Pancreas (tissue), 10 donors: ENCODE results near the gene MACROD2. TPM values are rescaled to one million over a fixed set of nuclear protein-coding genes. Genes with fewer than 3 reads are reported as not detected.
A peak's percentile ranks its signal among the peaks of the same experiment; 100 is the strongest.

Experiments used
- ATAC-seq, 4 donors: fragments of 200-7000 bp; cut with Tn5 transposase; one replicate each; pipeline versions ENCODE4 v1.8.0 to v1.9.1; 2020; ENCODE audit warnings: mild to moderate bottlenecking in 4 of 4, moderate library complexity in 4 of 4
- DNase-seq, 6 donors: peaks; one replicate each; pipeline ENCODE4 v3.0.0-alpha.2; 2020
- FAIRE-seq: peaks from 2 replicates; lab custom pipeline; 2012; peaks lifted over from hg19 to GRCh38; lab: Jason Lieb, UNC
- H3K27ac ChIP-seq, 4 donors: fragments of 200-600 bp; sonication (generic); 1 replicate in 3 of 4; 2 replicates in 1 of 4; pipeline versions ENCODE4 v1.5.0 to v1.8.0; 2020
- H3K27me3 ChIP-seq, 4 donors: fragments of 200-600 bp; one replicate each; pipeline ENCODE4 v1.8.0; 2021
- H3K36me3 ChIP-seq, 3 donors: fragments of 200-600 bp; sonication (generic) in 1 of 3; one replicate each; pipeline versions ENCODE4 v1.5.0 to v1.8.0; 2020 to 2021
- H3K4me1 ChIP-seq, 3 donors: fragments of 200-600 bp; one replicate each; pipeline ENCODE4 v1.8.0; 2021
- H3K4me3 ChIP-seq, 4 donors: fragments of 200-600 bp; sonication (generic) in 2 of 4; one replicate each; pipeline versions ENCODE4 v1.5.0 to v1.8.0; 2020 to 2021
- H3K9me3 ChIP-seq, 4 donors: fragments of 200-600 bp; one replicate each; pipeline ENCODE4 v1.8.0; 2021
- WGBS, 2 donors: extraction: QIAGEN DNeasy Blood & Tissue Kit; methylation state at CpG; one replicate each; pipeline ENCODE4 v1.1.7; 2013; 5-methylcytosine and 5-hydroxymethylcytosine counted together
- intact Hi-C, 3 donors: fragments of 100-400 bp; cut with DNase I; formaldehyde crosslinking; loops; one replicate each; pipeline versions ENCODE4 v1.11.1 to v1.14.2; 2022
- polyA plus RNA-seq, 2 donors: library from polyadenylated mRNA; stranded (reverse); fragments of 200-250 nt; gene quantifications; one replicate each; pipeline ENCODE4 v1.2.3, GENCODE V29; 2013
- total RNA-seq, 6 donors: library from RNA; stranded (reverse); fragmentation: NEBNext Ultra II Directional in 4 of 6; extraction: Animal tissue kit (Norgen Biotek cat#: 25700) in 4 of 6; gene quantifications; one replicate each; pipeline versions ENCODE4 v1.2.1 to v1.2.4, GENCODE V29; 2021 to 2023
- TF ChIP-seq, protein P1 (sequence below), 4 donors: fragments of 200-600 bp; sonication (generic) in 3 of 4; IDR thresholded peaks; one replicate each; pipeline versions ENCODE4 v1.5.0 to v1.8.0; 2021; ENCODE audit warnings: antibody characterized with exemption in 4 of 4
- donor health status: healthy with polysubstance abuse.
- donor health status: DM: no; HTN: no; CAD: no; lungs with moderate emphysema.
- donor health status: DM: no; HTN: no; CAD: no.
- donor health status: control.
- donor health status: control.
- donor health status: Bipolar disorder and iron deficiency.
- donor health status: DM: yes; HTN: yes; CAD: no.
- donor health status: DM: no; HTN: no; CAD: no.
- donor health status: DM: no; HTN: no; CAD: no.
- donor health status: DM: yes; HTN: yes; CAD: no.

The MACROD2 gene
- total and polyA plus RNA-seq, 8 donors, result 1.7 to 4.9 (median 2.7) TPM

DNA sequence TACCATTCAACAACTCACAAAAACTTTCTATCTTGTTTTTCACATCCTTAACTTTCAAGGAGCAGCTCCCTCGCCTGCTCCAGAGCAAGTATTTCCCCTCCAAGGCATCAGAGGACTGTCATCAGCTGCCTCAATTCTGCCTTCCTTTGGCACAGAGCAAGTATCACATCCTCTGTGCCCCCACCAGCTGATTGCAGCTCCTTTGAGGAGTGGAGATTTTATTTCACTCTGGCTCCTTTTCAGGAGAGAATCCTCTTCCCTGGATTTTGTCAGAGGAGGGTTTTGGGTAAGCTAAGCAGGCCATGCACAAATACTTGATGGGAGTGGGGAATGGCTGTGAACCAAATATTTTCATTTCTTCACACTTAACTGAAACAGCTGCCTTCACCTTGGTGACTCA, 952.6 kb downstream of the MACROD2 start:
- DNase-seq (no peak), ATAC-seq (no peak), FAIRE-seq (no peak)
- 85% methylated on average over 1 of the region's 1 CpG for WGBS, 2 donors
- no peaks in the 10 kb centered on the region for H3K36me3 ChIP-seq
- H3K27ac ChIP-seq, result no peak overlapping the region
- no peak overlapping the region for H3K4me3 ChIP-seq
- no peaks in the 10 kb centered on the region for H3K9me3 ChIP-seq
- no peaks in the 10 kb centered on the region for H3K4me1 ChIP-seq
- no peaks in the 10 kb centered on the region for H3K27me3 ChIP-seq
- TF ChIP-seq, protein P1, sequence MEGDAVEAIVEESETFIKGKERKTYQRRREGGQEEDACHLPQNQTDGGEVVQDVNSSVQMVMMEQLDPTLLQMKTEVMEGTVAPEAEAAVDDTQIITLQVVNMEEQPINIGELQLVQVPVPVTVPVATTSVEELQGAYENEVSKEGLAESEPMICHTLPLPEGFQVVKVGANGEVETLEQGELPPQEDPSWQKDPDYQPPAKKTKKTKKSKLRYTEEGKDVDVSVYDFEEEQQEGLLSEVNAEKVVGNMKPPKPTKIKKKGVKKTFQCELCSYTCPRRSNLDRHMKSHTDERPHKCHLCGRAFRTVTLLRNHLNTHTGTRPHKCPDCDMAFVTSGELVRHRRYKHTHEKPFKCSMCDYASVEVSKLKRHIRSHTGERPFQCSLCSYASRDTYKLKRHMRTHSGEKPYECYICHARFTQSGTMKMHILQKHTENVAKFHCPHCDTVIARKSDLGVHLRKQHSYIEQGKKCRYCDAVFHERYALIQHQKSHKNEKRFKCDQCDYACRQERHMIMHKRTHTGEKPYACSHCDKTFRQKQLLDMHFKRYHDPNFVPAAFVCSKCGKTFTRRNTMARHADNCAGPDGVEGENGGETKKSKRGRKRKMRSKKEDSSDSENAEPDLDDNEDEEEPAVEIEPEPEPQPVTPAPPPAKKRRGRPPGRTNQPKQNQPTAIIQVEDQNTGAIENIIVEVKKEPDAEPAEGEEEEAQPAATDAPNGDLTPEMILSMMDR (IDR thresholded peaks at IDR 0.05), result no peak
- intact Hi-C loops, result no loop called here

DNA sequence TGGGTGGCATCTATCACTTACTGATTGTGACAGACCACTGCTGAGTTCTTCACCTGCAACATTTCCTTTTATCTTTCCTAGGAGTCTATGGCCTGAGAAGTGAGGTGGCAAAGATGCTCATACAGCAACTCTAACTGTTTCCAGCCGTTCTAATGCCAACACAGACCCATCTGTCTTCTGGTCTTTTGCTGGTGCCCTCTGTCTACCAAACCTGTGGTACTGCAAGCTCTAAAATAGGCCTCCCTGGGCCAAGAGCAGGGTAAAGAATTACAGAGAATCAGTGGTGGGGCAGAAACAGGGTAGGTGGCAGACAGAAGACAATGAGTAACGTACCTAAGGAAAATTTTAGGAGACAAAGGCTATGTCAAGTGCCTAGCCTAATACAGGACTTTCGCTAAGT, 953.1 kb downstream of the MACROD2 start:
- TF ChIP-seq, protein P1 (IDR thresholded peaks at IDR 0.05), result no peak
- WGBS, 2 donors, result 68 to 69% methylated on average over 3 of the region's 3 CpGs
- Histone ChIP-seq H3K9me3 (no peaks in the 10 kb centered on the region), H3K36me3 (no peaks in the 10 kb centered on the region), H3K4me3 (no peak overlapping the region), H3K4me1 (no peaks in the 10 kb centered on the region), H3K27ac (no peak overlapping the region), H3K27me3 (no peaks in the 10 kb centered on the region)
- intact Hi-C loops, result no loop called here
- peak in 1 of 6 donors; percentile 13 for DNase-seq
- peak in 3 of 4 donors; percentile 37 to 58 (median 57) for ATAC-seq
- FAIRE-seq, result no peak

DNA sequence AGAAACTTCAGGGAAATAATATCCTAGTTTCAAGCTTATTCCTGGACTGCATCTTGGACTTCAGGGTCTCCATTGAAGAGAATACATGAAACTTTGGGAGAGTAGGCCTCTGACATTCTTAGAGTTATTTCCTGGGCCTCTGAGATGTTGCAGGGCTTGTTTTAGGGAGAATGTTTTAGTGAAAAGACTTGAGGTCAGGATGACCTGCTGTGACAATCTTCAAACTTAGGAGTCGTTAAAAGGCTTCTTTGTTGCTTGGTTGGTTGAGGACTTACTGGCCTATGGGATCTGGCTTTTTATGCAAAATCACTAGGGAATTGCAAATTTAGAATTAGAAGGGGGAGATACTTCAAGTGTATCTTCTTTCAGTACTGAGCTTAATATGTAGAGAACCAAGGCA, 955.3 kb downstream of the MACROD2 start:
- WGBS, 2 donors, result 80 to 83% methylated on average over 1 of the region's 1 CpG
- ATAC-seq (no peak), DNase-seq (no peak), FAIRE-seq (no peak)
- TF ChIP-seq, protein P1 (IDR thresholded peaks at IDR 0.05), result no peak
- Histone ChIP-seq H3K9me3 (no peaks in the 10 kb centered on the region), H3K4me3 (no peak overlapping the region), H3K4me1 (no peaks in the 10 kb centered on the region), H3K27me3 (no peaks in the 10 kb centered on the region), H3K27ac (no peak overlapping the region), H3K36me3 (no peaks in the 10 kb centered on the region)
- intact Hi-C loops, result no loop called here

DNA sequence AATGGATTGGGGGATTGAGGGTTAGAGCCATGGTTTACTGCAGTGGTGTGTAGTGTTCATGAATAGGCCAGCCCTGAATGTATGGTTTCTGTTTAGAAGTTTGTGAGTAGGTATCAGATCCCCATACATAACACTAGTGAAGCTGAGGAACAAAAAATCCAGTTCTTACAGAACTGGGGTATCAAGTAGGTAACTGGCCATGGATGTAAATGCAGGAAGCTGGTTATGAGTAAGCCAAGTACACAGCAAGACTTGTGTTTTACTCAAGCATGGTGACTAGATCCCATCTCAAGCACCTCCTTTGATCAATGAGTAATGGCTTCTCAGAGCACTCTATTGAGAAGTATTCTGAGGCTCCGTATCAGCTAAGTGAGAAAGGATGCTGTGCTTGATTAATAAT, 955.8 kb downstream of the MACROD2 start:
- no peaks in the 10 kb centered on the region for H3K36me3 ChIP-seq
- 92 to 94% methylated on average over 1 of the region's 1 CpG for WGBS, 2 donors
- H3K27me3 ChIP-seq, result no peaks in the 10 kb centered on the region
- ATAC-seq (no peak), DNase-seq (no peak), FAIRE-seq (no peak)
- H3K9me3 ChIP-seq, result no peaks in the 10 kb centered on the region
- intact Hi-C loops, result no loop called here
- no peak overlapping the region for H3K4me3 ChIP-seq
- H3K27ac ChIP-seq, result no peak overlapping the region
- no peaks in the 10 kb centered on the region for H3K4me1 ChIP-seq
- TF ChIP-seq, protein P1 (IDR thresholded peaks at IDR 0.05), result no peak

DNA sequence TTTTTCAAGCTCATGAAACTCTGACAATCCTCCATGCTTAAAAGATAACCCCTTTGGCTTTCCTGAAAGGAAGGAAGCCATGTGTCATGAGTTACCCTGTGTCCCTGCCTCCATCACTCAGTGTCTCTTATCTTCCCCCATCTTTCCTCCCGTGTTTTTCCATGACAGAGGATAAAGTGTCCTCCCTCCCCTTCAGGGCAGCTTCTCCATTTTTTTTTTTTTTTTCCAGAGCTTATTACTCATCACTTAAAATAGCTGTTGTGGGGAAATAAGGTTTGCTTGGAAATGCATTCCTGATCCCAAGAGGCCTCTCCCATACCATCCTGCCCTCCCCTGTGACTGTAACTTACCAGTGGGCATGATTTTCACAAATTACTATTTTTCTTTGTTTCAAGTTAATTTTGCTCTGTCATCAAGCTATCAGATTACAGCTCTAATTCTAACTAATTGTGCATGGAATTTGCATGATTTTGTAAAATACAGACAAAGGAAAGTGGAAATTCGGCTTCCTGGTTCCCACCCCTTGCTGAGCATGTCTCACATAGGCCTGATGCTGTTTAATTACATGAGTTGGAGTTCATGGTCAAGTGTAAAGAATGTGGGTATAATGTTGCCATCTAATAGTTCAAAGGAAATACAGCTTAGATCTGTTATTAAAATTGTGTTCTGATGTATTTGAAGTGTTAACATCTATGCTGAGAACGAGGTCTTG, 956.5 kb downstream of the MACROD2 start:
- FAIRE-seq, result no peak
- ATAC-seq, result no peak
- Histone ChIP-seq H3K4me3 (no peak overlapping the region), H3K9me3 (no peaks in the 10 kb centered on the region), H3K27ac (no peak overlapping the region), H3K4me1 (no peaks in the 10 kb centered on the region), H3K27me3 (no peaks in the 10 kb centered on the region), H3K36me3 (no peaks in the 10 kb centered on the region)
- no peak for DNase-seq
- TF ChIP-seq, protein P1 (IDR thresholded peaks at IDR 0.05), result no peak
- 76 to 85% methylated on average over 3 of the region's 3 CpGs for WGBS, 2 donors
- intact Hi-C loops, result no loop called here
